ENCODE data around the gene MSMB. TPM values are rescaled to one million over a fixed set of nuclear protein-coding genes. Genes with fewer than 3 reads are reported as not detected.
A peak's percentile ranks its signal among the peaks of the same experiment; 100 is the strongest.

Gene MSMB
- total and polyA plus RNA-seq, 9 of the 15 experiments (the other 6 are each of a cell fraction or from before 2014, with no cell fraction given), result 0.21 to 0.60 TPM; not detected in 7

- TF ChIP-seq AFF1 (IDR thresholded peaks at IDR 0.05; ENCODE audit: low read depth in 1 of 2, partially characterized antibody in 2 of 2), result peak in 1 of 2 experiments; percentile 58
- peak; percentile 45; the same call in 1 of the 2 replicates for TF ChIP-seq CEBPB (tag; IDR thresholded peaks at IDR 0.05)
- TF ChIP-seq ZNF436 (CRISPR knock-in tag; IDR thresholded peaks at IDR 0.05), result no peak
- TF ChIP-seq ATF3 (IDR thresholded peaks at IDR 0.05), result peak; percentile 31; the same call in 1 of the 2 replicates
- TF ChIP-seq ATF3 (CRISPR knock-in tag; conservative IDR thresholded peaks at IDR 0.05), result no peak
- TF ChIP-seq SMARCC2 (IDR thresholded peaks at IDR 0.05; ENCODE audit: low read depth), result peak; percentile 90
- TF ChIP-seq NFRKB (IDR thresholded peaks at IDR 0.05; ENCODE audit: low read depth), result 0 out of 2 replicates have a peak, but pooled peaks have one; percentile 47
- TF ChIP-seq DIDO1 (tag; IDR thresholded peaks at IDR 0.05; ENCODE audit: low read depth), result no peak
- TF ChIP-seq MYNN (IDR thresholded peaks at IDR 0.05), result peak; percentile 53; the same call in 1 of the 2 replicates
- no peak for TF ChIP-seq MYNN (CRISPR knock-in tag; IDR thresholded peaks at IDR 0.05)
- 0 out of 2 replicates have a peak, but pooled peaks have one; percentile 31 for TF ChIP-seq GATAD2A (IDR thresholded peaks at IDR 0.05)
- peak; percentile 28; the same call in 1 of the 2 replicates for TF ChIP-seq EP400 (IDR thresholded peaks at IDR 0.05)
- TF ChIP-seq SPI1 (IDR thresholded peaks at IDR 0.05; ENCODE audit: borderline replicate concordance, low read depth, low read length), result 0 out of 2 replicates have a peak, but pooled peaks have one; percentile 15
- TF ChIP-seq PKNOX1 (IDR thresholded peaks at IDR 0.05), result peak; percentile 73
- peak; percentile 96 for TF ChIP-seq TEAD4 (IDR thresholded peaks at IDR 0.05; ENCODE audit: low read length)
- no peak for TF ChIP-seq TEAD4 (CRISPR knock-in tag; IDR thresholded peaks at IDR 0.05; ENCODE audit: borderline replicate concordance)
- TF ChIP-seq SNRNP70 (optimal IDR thresholded peaks at IDR 0.05; ENCODE audit: low read depth, low read length), result no peak
- TF ChIP-seq MLLT1 (IDR thresholded peaks at IDR 0.05), result peak in 1 of 2 experiments; percentile 36; a peak in 2 of 4 replicates
- TF ChIP-seq TCF3 (CRISPR knock-in tag; IDR thresholded peaks at IDR 0.05), result peak; percentile 93
- no peak for TF ChIP-seq ERF (CRISPR knock-in tag; IDR thresholded peaks at IDR 0.05)
- TF ChIP-seq POLR2G (IDR thresholded peaks at IDR 0.05; ENCODE audit: low read depth, low read length), result no peak
- TF ChIP-seq ZNF766 (CRISPR knock-in tag; conservative IDR thresholded peaks at IDR 0.05), result peak; percentile 6; the same call in 1 of the 2 replicates
- peak; percentile 97 for TF ChIP-seq DPF2 (IDR thresholded peaks at IDR 0.05)
These were observed 27.5 kb downstream of the MSMB start (continued) for GRCh38 chr10:46018453-46019176.
